ENCODE data around the gene PODXL.
"Not testable (repeated sequence)": the region's sequence is repeated elsewhere in the genome, so short reads cannot be mapped to it uniquely, and the experiment has no call there.

Gene PODXL

DNA sequence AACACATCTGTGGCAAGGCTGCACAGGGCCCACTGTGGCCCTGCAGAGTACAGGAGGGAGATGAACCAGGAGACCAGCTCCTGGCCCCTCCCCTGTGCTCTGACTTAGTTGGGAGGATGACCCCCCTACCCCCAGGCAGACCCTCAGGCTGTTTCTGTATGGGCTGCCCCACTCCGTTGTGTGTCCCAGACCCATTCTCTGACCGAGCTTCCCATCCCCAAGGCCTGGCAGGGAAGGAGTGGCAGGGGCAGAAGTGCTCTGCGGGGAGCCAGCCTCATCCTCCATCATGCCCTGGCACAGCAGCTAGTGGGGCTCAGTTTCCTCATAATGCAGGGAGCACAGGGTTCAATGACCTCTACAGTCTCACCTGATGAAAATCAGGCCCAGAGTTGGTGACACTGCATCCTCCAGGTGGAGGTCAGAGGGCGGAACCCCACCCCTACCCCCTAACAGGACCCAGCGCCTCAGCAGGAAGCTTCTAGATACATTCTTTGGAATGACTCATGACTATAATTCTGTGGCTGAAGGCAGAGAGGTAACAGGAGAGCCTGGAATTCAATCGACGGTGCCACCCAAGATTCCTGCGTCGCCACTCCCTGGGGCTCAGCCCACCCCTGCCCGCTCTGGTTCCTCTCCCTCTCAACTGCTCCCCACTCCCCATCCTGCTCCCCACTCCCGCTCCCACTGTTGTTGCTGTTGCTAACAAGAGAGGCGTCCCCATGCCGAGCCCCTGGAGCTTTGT lies 18.2 kb downstream of the PODXL start:
- in situ Hi-C loops (cut with MboI; ENCODE audit: low sequenced_read_pairs) = no loop called here

DNA sequence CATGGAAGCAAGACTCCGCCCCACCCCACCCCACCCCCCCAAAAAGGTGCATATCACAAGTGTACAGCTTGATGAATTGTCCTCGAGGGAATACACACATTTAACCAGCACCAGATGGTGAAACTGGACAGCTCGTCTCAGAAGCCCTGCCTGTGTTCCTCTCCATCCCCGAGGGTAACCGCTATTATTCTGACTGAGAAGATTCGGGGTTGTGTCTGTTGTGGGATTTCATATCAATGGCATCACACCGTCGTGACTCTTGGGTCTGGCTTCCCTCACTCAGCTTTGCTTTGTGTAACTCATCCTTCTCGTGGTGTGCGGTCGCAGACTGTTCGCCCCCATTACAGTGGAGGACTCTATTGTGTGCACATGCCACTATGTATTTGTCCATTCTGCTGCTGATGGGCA lies 18.9 kb downstream of the PODXL start:
- in situ Hi-C loops (cut with MboI; ENCODE audit: low sequenced_read_pairs) = no loop called here

DNA sequence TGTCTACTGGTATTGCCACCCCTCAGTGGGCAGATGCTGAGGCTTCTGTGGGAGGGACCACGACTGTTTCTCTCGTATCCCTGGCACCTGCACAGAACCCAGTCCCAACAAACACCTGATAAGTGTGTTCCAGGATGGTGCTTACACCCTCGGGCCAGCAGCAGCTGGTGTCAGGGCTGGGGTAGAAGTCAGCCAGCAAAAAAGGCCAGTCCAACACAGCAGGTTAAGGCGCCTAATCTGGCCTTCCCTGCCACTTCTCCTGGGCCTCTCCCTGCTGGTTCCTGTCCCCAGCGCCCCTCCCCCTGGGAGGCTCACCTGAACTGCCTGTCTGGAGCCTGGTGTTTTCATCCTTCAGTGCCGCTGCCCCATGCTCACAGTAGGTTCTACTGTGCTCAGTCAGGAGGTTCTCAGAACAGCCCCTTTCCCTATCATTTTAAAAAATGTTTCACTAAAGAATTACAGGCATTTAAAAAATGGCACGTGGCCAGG lies 20.0 kb downstream of the PODXL start:
- in situ Hi-C loops (cut with MboI; ENCODE audit: low sequenced_read_pairs) = no loop called here

DNA sequence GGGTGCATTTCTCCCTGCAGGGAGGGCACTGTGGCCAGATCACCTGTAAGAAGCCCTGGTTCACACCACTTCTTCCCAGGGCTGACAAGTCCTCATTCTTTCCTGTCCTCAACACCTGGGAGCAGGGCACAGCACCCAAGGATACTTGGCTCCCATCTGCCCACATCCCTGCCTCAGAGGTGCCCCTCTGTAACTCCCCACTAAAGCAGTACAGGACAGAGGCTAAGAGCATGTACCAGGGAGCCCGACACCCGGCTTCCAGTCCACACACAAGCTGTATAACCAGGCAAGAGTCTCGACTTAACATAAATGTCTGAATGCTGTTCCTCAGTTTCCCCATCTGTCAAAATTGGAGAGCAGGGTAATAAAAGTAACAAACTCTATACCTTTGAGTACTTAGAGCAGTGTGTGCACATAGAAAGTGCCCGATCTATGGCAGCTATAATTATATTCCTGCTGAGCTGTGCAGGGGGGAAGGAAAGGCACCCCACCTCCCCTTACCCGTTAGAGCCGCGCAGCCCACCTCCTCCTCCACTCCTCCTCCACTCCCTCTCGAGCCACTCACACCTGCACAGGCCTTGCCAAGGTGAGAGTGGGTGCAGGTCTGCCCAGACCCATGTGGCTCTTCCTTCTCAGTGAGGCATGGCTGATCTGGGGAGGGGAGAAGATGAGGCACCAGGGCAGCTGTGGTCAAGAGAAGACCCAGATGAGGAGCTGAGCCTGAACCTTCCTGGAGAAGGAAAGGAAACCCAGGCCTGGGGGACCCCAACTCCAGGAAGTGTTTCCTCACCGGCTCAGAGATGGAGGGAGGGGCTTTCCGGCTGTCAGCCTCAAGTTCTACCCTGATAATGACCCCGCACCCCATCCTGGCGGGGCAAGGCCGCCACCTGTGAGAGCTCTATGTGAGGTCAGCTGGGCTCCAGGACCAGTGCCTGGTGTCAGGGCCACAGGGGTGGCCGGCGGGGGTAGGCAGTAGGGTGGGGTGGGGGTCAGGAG lies 22.6 kb downstream of the PODXL start:
- in situ Hi-C loops (cut with MboI; ENCODE audit: low sequenced_read_pairs) = no loop called here

DNA sequence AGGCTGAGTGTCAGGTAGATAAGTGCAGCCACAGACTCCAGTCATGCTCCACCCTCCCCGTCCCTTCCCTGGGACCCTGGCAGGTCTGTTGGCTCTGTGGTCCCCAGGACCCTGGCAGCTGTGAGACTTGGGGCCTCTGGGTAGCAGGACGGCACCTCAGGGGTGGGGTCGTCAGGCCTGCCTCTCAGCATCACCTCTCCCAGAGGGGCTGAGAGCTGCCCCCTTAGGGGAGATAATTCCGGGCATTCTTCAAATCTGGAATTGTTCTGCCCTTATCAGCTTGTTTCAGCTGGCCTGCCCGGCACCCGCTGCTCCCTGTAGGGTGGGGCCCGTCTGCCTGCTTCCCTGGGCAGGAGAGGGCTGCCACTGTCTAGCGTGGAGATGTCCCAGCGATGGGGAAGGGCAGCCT lies 23.3 kb downstream of the PODXL start:
- in situ Hi-C loops (cut with MboI; ENCODE audit: low sequenced_read_pairs) = no loop called here

DNA sequence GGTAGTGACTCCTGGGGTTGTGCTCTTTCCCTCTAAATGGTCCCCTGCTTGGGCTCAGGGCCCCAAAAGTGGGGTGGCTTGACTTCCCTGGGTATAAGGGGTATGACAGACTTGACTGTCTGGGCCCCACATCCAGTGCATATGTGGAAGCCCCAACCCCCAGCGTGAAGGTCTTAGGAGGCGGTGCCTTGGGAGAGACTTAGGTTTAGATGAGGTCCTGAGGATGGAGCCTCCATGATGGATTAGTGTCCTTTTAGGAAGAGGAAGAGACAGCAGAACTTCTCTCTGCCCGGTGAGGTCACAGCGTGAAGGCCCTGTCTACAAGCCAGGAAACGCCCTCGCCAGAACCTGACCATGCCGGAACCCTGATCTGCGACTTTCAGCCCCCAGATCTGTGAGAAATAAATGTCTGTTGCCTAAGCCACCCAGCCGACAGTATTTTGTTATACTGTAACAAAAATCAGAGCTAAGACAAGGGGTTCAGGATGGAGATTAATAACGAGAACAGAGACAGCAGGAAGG lies 23.8 kb downstream of the PODXL start:
- in situ Hi-C loops (cut with MboI; ENCODE audit: low sequenced_read_pairs) = no loop called here

DNA sequence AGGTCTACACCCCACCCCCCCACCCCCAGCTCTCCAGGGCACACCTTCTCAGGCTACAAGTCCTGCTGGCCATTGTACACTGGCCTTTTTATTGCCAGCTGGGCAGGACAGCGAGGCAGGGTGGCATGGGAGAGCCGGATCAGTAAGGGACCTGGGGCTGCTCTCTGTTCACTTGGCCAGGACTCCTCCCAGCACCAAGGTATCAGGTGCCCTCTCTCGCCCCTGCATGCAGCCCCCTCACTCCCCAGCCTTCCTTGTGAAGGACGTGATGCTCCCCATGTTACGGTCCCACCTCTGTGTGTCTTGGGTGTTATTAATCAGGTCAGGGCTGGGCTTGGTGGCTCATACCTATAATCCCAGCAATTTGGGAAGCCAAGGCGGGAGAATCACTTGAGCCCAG lies 26.3 kb downstream of the PODXL start:
- in situ Hi-C loops (cut with MboI; ENCODE audit: low sequenced_read_pairs) = no loop called here

DNA sequence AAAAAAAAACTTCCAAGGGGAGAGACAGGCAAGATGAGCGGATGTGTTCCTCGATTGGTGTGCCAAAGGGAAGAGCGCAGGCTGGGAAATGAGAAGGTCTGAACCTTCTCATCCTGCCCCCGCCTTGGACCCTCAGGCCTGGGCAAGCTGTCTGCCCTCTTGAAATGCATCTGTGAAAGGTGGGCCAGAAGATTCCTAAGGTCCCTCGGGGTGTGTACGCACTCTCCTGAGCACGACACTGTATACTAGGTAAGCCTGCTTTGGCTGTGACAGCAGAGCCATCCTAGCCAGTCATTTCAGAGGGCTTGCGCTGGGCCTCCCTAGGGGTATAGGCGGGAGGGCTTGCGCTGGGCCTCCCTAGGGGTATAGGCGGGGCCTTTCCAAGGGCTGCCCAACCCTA lies 26.8 kb downstream of the PODXL start:
- in situ Hi-C loops (cut with MboI; ENCODE audit: low sequenced_read_pairs) = no loop called here

DNA sequence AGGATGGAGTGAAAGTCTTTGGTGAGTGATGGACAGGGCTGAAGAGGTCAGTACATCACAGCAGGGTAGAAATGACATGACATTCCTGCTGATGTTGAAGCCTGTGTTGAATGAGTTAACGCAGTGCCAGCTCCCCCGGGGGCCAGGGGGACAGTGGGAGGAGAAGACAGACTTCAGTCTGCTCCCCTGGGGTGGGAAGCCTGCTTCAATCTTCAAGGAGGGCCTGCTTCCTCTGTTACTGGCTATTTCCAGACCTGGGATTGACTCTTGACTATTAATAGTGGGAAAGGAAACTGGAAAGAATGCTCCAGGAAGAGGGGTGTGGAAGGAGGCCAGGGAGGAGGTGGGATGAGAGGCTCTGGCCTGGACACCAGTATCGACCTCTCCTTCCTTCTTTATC lies 27.2 kb downstream of the PODXL start:
- in situ Hi-C loops (cut with MboI; ENCODE audit: low sequenced_read_pairs) = no loop called here

DNA sequence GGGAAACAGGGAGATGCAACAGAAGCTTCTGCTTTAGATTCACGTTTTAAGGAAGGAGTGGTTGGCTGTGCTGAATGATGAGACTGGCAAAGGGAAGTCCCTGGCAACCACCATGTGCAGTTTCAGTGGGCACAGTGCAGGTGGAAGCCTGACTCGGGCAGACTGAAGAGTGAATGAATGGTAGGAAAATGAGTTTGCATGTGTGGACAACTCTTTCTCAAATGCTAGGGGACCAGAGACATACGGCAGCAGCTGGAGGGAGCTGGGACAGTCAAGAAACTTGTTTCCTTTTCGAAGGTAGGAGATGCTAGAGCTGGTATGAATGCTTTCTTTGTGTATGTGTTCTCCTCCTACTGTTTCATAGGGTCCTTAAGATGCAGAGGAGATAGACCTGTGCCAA lies 29.0 kb downstream of the PODXL start:
- in situ Hi-C loops (cut with MboI; ENCODE audit: low sequenced_read_pairs) = no loop called here

DNA sequence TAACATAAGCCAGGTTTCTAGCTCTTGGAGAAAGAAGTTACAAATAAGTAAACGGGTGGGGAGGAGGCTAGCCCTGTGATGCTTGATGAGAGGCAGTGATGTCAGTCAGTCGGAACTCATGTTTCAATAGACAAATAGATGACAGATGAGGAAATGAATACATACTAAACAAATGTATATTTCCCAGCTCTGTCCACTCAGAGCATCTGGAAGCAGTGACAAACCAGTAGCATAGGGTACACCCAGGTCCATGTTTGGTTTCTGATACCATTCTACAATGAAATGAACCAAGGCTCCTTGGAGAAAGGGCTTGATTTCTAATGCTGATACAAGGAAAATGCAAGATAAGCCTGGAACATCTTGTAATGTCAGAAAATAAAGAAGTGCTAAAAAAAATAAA lies 30.6 kb downstream of the PODXL start:
- in situ Hi-C loops (cut with MboI; ENCODE audit: low sequenced_read_pairs) = no loop called here

DNA sequence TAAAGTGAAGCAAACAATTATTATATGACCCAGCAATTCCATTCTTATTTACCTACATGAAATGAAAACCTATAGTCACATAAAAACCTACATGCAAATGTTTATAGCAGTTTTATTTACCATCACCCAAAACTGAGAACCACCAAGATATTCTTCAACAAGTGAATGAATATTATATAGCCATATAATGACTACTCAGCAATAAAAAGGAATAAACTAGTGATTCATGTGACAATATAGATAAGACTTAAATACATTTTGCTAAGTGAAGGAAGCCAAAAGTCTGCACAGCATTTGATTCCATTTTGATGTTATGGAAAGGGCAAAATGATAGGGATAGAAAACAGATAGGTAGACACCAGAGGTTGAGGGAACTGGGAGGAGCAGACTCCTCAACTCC lies 31.7 kb downstream of the PODXL start:
- in situ Hi-C loops (cut with MboI; ENCODE audit: low sequenced_read_pairs) = no loop called here

DNA sequence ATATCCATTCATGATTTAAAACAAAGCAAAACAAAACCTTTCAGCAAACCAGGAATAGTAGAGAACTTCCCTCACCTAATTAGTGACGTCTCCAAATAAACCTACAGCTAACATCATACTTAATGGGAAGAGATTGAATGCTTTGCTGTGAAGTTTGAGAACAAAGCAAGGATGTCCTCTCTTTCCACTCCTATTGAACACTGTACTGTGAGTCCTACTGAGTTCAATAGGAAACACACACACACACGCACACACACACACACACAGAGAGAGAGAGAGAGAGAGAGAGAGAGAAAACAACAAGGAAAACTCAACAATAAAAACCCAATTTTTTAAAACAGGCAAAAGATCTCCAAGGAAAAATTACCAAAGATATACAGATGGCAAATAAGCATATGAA lies 32.3 kb downstream of the PODXL start:
- in situ Hi-C loops (cut with MboI; ENCODE audit: low sequenced_read_pairs) = no loop called here

DNA sequence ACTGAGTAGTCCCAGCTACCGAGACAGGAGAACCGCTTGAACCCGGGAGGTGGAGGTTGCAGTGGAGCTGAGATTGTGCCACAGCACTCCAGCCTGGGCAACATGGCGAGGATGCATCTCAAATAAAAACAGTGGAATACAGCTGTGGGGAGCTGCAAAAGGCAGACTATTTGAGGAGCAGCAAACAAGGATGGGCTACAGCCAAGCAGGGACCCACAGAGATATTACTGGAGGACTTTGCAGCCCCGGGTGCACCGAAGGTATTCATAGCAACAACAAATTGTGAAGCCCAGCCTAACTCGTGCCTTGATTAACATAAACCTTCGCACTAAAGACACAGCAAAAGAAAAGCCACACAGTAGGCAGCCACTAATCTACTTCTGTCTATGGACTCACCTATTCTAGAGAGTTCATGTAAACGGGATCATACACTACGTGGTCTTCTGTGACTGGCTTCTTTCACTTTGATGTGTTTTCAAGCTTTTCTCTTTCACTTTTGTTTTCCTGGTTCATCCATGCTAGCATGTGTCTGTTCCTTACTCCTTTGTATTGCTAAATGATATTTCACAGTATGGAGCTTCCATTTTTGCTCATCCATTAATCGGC lies 34.0 kb downstream of the PODXL start:
- in situ Hi-C loops (cut with MboI; ENCODE audit: low sequenced_read_pairs) = no loop called here

DNA sequence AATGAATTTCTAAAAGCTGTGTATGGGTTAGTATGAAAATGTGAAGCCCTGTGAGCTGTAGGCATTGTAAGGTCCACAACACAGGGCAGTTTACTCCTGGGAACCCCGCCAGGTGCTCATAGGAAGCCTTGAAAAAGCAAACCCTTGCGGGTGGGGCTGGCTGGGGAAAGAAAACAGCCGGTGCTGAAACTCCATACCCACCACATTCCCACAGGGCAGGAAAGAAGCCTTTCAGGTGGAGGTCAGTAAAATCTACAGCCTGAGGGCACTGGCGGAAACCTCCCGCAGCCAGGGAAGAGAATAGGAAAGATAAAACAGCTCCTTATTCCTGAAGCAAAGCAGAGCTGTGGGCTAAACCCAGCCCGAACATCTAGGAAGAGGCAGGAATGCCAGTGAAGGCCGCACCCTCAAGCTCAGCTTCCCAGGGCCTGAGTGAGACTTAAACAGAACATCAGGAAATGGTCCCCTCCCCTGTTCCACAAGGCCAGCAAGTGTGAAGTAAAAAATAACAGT lies 34.7 kb downstream of the PODXL start:
- in situ Hi-C loops (cut with MboI; ENCODE audit: low sequenced_read_pairs) = no loop called here

DNA sequence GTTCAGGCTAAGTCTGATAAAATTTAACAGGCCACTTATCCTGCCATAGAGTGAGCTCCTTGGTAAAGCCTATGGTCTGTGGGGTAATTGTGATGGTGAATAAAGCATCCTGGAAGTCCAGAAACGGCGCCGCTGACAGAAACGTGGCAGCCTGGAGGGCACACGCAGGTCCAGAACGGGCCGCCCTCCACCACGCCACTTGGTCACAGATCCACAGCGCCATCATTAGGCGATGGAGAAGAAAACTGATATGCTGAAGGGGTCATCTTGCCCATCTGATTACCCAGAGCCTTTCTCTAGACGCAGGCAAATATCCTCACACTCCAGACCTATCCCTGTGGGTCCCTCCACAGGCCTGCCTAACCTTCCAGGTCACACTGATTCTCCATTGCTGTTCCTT lies 37.8 kb downstream of the PODXL start:
- in situ Hi-C loops (cut with MboI; ENCODE audit: low sequenced_read_pairs) = no loop called here

DNA sequence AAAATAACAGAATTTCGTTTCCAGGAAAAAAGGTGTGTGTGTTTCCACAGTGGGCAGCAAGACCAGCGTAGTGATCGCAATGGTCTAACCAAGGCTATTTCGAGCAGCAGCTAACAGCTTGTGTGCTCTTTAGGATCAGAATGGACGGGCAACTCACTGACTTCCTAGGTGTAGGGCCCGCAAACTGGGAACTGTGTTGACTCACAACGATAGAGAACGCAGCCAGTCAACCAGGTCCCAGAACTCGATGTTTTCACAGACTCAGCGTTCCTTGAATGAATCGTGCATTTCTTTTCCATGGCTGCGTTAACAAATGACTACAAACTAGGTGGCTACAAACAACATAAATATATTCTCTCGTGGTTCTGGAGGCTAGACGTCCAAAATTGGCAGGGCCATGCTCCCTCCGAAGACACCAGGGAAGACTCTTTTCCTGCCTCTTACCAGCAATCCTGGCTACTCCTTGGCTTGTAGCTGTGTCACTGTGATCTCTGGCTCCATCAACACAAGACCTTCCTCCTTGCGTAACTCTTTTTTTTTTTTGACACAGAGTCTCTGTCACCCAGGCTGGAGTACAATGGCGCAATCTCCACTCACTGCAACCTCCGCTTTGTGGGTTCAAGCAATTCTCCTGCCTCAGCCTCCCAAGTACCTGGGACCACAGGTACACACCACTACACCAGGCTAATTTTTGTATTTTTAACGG lies 39.1 kb downstream of the PODXL start:
- in situ Hi-C loops (cut with MboI; ENCODE audit: low sequenced_read_pairs) = no loop called here

DNA sequence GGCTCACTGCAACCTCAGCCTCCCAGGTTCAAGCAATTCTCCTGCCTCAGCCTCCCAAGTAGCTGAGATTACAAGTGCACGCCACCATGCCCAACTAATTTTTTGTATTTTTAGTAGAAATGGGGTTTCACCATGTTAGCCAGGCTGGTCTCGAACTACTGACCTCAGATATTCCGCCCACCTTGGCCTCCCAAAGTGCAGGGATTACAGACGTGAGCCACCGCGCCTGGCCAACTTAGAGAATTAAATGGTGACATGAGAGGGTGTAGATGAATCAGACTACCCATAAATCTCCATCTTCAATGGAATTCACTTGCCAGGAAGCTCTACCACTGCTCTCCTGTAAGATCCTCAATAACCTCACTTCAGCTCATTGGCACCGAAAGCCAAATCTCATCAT lies 41.0 kb downstream of the PODXL start:
- in situ Hi-C loops (cut with MboI; ENCODE audit: low sequenced_read_pairs) = not testable (repeated sequence)

DNA sequence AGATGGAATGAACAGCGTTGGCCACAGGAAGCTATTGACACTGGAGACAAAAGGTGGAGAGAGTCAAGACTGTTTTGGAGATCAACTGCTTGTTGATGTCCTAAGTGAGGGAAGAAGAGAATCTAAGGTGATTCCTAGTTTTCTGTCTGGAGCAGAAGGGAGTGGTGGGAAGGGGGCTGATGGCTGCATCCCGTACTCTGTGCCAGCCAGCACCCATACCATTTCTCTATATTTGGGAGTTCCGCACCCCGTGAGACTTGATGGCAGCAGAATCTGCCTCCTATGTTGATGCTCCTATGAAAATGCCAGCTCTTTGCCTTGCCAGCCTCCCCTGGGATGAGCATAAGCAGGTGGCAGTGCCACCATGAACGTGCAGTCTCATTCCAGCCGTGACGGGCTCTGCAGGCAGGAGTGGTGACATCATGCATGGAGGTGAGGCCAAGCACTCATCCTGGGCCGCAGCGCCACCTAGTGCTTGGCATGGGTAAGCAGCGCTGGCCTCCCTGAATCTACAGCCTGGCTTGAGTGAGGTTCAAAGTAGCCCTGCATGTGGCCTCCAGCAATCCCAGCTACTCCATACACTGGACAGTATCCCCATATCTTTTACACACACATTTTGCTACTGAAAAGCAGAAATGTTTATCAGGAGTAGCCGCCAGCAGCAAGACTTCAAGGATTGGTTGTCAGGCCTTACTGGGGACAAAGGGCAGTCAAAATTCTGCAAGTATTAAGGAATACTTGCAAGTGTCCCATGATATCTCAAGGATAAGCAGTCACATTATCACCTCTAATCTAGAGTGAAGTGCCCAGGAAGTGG lies 43.0 kb downstream of the PODXL start:
- in situ Hi-C loops (cut with MboI; ENCODE audit: low sequenced_read_pairs) = no loop called here

All from HL-60/S4 treated with phorbol 12-myristate 13-acetate at 8.2 ng/mL for 4 days and 3 days (cell line).